Stimulated activated CD4-positive, alpha-beta T cell treated with anti-CD3 and anti-CD28 coated beads, Interleukin-2, amount 100 ng/mL, for 4 hours (primary cell): ENCODE data around the gene ELMO3.

Experiments used
- DNase-seq: peaks from one replicate; pipeline ENCODE4 v3.0.0-alpha.2; 2020; ENCODE audit warnings: low read depth

The ELMO3 gene

GRCh38 chr16:67223992-67224391 lies 25.1 kb downstream of the ELMO3 start:
- DNase-seq = no peak

- no peak for DNase-seq
These were observed 27.4 kb downstream of the ELMO3 start for GRCh38 chr16:67226295-67226803.

- peak; percentile 95 for DNase-seq
These were observed 28.1 kb downstream of the ELMO3 start, which contains the start of gene TMEM208 for GRCh38 chr16:67226804-67227566. TMEM208 (plus strand) TSS chr16:67227130; CDS start chr16:67227219, 89 bp downstream.

GRCh38 chr16:67227567-67227921 lies 28.6 kb downstream of the ELMO3 start:
- DNase-seq = no peak

- no peak for DNase-seq
These were observed 29.3 kb downstream of the ELMO3 start for GRCh38 chr16:67228034-67228785.

GRCh38 chr16:67228905-67229304 lies 30.0 kb downstream of the ELMO3 start:
- DNase-seq = no peak

GRCh38 chr16:67229906-67230808 lies 31.2 kb downstream of the ELMO3 start:
- DNase-seq = no peak

- DNase-seq = no peak
These were observed 32.1 kb downstream of the ELMO3 start for GRCh38 chr16:67230809-67231660.

GRCh38 chr16:67233596-67233995 lies 34.7 kb downstream of the ELMO3 start:
- no peak for DNase-seq

- DNase-seq = no peak
These were observed 35.3 kb downstream of the ELMO3 start for GRCh38 chr16:67234180-67234597.

- no peak for DNase-seq
These were observed 37.1 kb downstream of the ELMO3 start for GRCh38 chr16:67235816-67236562.

GRCh38 chr16:67236563-67237395 lies 37.8 kb downstream of the ELMO3 start:
- DNase-seq = peak; percentile 28

GRCh38 chr16:67237396-67238277 lies 38.7 kb downstream of the ELMO3 start:
- no peak for DNase-seq

- no peak for DNase-seq
These were observed 39.3 kb downstream of the ELMO3 start for GRCh38 chr16:67238278-67238575.

GRCh38 chr16:67238806-67239470 lies 40.0 kb downstream of the ELMO3 start:
- DNase-seq = no peak

- DNase-seq = no peak
These were observed 41.6 kb downstream of the ELMO3 start for GRCh38 chr16:67240506-67240905.

GRCh38 chr16:67241008-67241900 lies 42.3 kb downstream of the ELMO3 start:
- no peak for DNase-seq
